Neural progenitor cell (in vitro differentiated cells): Measurements from ENCODE around the gene SERGEF.

Source experiments
- EZH2 ChIP-seq: fragments of 200-600 bp; sonication (generic); IDR thresholded peaks from 2 replicates; pipeline ENCODE4 v1.6.1; 2017; ENCODE audit warnings: antibody characterized with exemption, mild to moderate bottlenecking, moderate library complexity
- EZH2phosphoT487 ChIP-seq: fragments of 200-600 bp; sonication (generic); IDR thresholded peaks from 2 replicates; pipeline ENCODE4 v1.6.1; 2017; ENCODE audit warnings: antibody characterized with exemption
- TF ChIP-seq, protein P1 (sequence below): fragments of 200-600 bp; sonication (generic); IDR thresholded peaks from 2 replicates; pipeline ENCODE4 v1.5.1; 2017; ENCODE audit warnings: antibody characterized with exemption, mild to moderate bottlenecking

GRCh38 chr11:17827006-17827405 lies 185.8 kb downstream of the SERGEF start:
- TF ChIP-seq, protein P1, sequence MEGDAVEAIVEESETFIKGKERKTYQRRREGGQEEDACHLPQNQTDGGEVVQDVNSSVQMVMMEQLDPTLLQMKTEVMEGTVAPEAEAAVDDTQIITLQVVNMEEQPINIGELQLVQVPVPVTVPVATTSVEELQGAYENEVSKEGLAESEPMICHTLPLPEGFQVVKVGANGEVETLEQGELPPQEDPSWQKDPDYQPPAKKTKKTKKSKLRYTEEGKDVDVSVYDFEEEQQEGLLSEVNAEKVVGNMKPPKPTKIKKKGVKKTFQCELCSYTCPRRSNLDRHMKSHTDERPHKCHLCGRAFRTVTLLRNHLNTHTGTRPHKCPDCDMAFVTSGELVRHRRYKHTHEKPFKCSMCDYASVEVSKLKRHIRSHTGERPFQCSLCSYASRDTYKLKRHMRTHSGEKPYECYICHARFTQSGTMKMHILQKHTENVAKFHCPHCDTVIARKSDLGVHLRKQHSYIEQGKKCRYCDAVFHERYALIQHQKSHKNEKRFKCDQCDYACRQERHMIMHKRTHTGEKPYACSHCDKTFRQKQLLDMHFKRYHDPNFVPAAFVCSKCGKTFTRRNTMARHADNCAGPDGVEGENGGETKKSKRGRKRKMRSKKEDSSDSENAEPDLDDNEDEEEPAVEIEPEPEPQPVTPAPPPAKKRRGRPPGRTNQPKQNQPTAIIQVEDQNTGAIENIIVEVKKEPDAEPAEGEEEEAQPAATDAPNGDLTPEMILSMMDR: peak; percentile 68
- no peak for TF ChIP-seq EZH2
- no peak for TF ChIP-seq EZH2phosphoT487
